Aorta (tissue), 5 donors: ENCODE results near the gene AMOT. TPM values are rescaled to one million over a fixed set of nuclear protein-coding genes. Genes with fewer than 3 reads are reported as not detected.

Experiments
- ATAC-seq: fragments of 200-7000 bp; cut with Tn5 transposase; one replicate; pipeline ENCODE4 v1.9.1; 2022; ENCODE audit warnings: moderate library complexity; ENCODE audit not compliant: low FRiP score
- DNase-seq, 2 donors: peaks; one replicate each; pipeline ENCODE4 v3.0.0-alpha.2; 2020
- H3K27ac ChIP-seq, 2 donors: one replicate each; pipeline ENCODE4 v1.5.1; 2013; ENCODE audit warnings: low read length in 2 of 2, mild to moderate bottlenecking in 2 of 2, moderate library complexity in 2 of 2, control low read depth in 1 of 2, inconsistent platforms in 1 of 2, low read depth in 1 of 2
- H3K27me3 ChIP-seq, 2 donors: one replicate each; pipeline ENCODE4 v1.6.1; 2013; ENCODE audit warnings: control low read depth in 1 of 2, low read length in 1 of 2, mild to moderate bottlenecking in 1 of 2, moderate library complexity in 1 of 2; ENCODE audit not compliant: insufficient read depth in 2 of 2, control insufficient read depth in 1 of 2
- H3K36me3 ChIP-seq, 2 donors: one replicate each; pipeline ENCODE4 v1.6.1; 2013; ENCODE audit warnings: control low read depth in 1 of 2, low read length in 1 of 2, mild to moderate bottlenecking in 1 of 2; ENCODE audit not compliant: insufficient read depth in 2 of 2, control insufficient read depth in 1 of 2
- H3K4me1 ChIP-seq, 2 donors: one replicate each; pipeline ENCODE4 v1.6.1; 2013; ENCODE audit warnings: low read length in 2 of 2, control low read depth in 1 of 2, mild to moderate bottlenecking in 1 of 2, moderate library complexity in 1 of 2; ENCODE audit not compliant: insufficient read depth in 2 of 2, control insufficient read depth in 1 of 2
- H3K4me3 ChIP-seq, 2 donors: one replicate each; pipeline ENCODE4 v1.5.1; 2013; ENCODE audit warnings: low read length in 2 of 2, control low read depth in 1 of 2, mild to moderate bottlenecking in 1 of 2
- H3K9me3 ChIP-seq: one replicate; pipeline ENCODE4 v1.6.1; 2013; ENCODE audit warnings: mild to moderate bottlenecking, low read length; ENCODE audit not compliant: control insufficient read depth
- WGBS, 2 donors: extraction: QIAGEN DNeasy Blood & Tissue Kit; methylation state at CpG; one replicate each; pipeline ENCODE4 v1.1.7; 2013; 5-methylcytosine and 5-hydroxymethylcytosine counted together
- intact Hi-C, 2 donors: fragments of 100-400 bp; cut with DNase I; formaldehyde crosslinking; loops; one replicate each; pipeline versions ENCODE4 v1.14.2 to v1.15.0; 2022
- polyA plus RNA-seq, 2 donors: library from polyadenylated mRNA; stranded (reverse); fragments of 200-250 nt; gene quantifications; one replicate each; pipeline ENCODE4 v1.2.3, GENCODE V29; 2013
- total RNA-seq, 2 donors: library from RNA; stranded (reverse); fragmentation: NEBNext Ultra II Directional; extraction: Animal tissue kit (Norgen Biotek cat#: 25700); gene quantifications; one replicate each; pipeline ENCODE4 v1.2.1, GENCODE V29; 2021
- donor health status: healthy with polysubstance abuse.
- donor health status: Bipolar disorder and iron deficiency.
- donor health status: DM: no; HTN: no; CAD: no.
- donor health status: DM: no; HTN: no; CAD: no.
- donor health status: DM: yes; HTN: yes; CAD: no.

AMOT gene
- total and polyA plus RNA-seq, 4 donors = 4.0 to 17.3 (median 9.0) TPM

DNA sequence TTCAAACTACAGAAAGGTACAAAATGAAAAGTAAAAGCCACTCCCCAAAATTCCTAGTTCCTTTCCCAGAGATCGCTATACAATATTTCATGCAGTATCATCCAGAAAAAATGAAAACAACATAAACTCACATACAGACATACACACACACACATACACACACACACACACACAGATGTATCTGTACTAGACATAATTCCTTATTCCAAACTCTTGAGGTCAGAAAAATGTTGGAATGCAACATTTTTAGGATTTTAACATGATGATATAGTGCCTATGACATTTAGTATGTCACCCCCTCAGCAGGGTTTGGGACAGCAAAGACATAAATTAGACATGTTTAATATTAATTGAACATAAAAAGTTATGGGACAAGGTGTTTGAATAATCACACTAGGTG lies 87.5 kb downstream of the AMOT start:
- Histone ChIP-seq H3K36me3 (no peaks in the 10 kb centered on the region), H3K27me3 (no peaks in the 10 kb centered on the region), H3K4me1 (no peaks in the 10 kb centered on the region), H3K4me3 (no peak overlapping the region), H3K27ac (no peak overlapping the region), H3K9me3 (no peaks in the 10 kb centered on the region)
- 80 to 87% methylated on average over 1 of the region's 1 CpG for WGBS, 2 donors
- ATAC-seq (no peak), DNase-seq (no peak)
- intact Hi-C loops = no loop called here

DNA sequence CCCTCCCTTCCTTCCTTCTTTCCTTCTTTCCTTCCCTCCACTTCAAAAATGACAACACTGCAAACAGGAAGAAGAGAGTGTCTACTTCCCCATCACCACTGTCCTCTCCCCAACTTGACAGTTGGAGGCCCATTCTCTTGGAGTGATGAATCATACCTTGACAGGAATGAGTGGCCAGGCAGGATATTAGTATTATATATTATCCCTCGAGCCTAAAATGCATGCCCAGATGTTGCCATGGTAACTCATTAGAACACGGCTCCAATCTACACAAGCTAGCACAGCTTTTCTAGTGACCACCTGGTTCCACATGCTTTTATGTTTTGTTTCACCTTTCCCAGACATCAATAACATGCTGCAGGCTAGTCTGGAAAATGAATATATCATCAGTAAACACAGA lies 89.6 kb downstream of the AMOT start:
- no peaks in the 10 kb centered on the region for H3K36me3 ChIP-seq
- H3K4me3 ChIP-seq = no peak overlapping the region
- H3K9me3 ChIP-seq = no peaks in the 10 kb centered on the region
- DNase-seq (no peak), ATAC-seq (no peak)
- H3K27ac ChIP-seq = no peak overlapping the region
- intact Hi-C loops = no loop called here
- H3K27me3 ChIP-seq = no peaks in the 10 kb centered on the region
- WGBS, 2 donors = 46 to 52% methylated on average over 2 of the region's 2 CpGs
- no peaks in the 10 kb centered on the region for H3K4me1 ChIP-seq

DNA sequence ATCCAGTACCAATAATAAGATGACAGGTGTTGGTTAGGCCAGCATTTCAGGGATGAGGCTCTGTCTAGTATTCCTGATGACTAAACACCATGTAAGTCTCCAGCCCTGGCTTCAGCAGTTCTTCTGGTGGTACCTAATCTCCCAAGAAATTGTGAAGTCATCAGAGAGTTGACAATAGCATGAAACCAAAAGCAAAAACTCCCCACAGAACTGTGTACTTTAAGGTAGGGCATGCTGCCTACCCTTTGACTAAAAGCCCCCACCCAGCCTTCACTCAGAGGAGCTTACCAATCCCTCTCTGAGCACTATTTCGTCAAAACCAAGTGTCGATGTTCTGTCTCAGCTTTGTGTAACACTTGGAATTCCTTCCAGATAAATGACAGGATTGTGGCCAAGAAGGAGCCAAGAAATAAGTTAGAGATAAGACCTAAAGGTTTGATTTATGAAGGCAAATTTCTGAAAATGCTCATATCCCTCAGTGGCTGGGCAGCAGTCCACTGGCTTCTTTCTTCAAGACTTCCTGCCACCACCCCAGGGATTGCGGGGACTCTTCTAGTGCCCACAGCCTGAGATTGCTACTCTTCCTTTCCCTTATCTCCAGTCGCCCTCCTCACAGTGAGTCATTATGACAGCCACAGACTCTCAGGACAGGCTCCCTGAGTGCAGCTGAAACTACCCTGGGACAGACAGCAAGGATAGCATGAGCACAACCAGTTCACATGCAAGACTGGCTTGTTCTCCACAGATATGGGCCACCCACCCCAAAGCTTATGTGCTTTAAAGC lies 93.6 kb downstream of the AMOT start:
- Histone ChIP-seq H3K4me3 (no peak overlapping the region), H3K27me3 (no peaks in the 10 kb centered on the region), H3K27ac (no peak overlapping the region), H3K36me3 (no peaks in the 10 kb centered on the region), H3K9me3 (no peaks in the 10 kb centered on the region), H3K4me1 (no peaks in the 10 kb centered on the region)
- intact Hi-C loops = no loop called here
- ATAC-seq = no peak
- 15 to 34% methylated on average over 4 of the region's 4 CpGs for WGBS, 2 donors
- DNase-seq = no peak

DNA sequence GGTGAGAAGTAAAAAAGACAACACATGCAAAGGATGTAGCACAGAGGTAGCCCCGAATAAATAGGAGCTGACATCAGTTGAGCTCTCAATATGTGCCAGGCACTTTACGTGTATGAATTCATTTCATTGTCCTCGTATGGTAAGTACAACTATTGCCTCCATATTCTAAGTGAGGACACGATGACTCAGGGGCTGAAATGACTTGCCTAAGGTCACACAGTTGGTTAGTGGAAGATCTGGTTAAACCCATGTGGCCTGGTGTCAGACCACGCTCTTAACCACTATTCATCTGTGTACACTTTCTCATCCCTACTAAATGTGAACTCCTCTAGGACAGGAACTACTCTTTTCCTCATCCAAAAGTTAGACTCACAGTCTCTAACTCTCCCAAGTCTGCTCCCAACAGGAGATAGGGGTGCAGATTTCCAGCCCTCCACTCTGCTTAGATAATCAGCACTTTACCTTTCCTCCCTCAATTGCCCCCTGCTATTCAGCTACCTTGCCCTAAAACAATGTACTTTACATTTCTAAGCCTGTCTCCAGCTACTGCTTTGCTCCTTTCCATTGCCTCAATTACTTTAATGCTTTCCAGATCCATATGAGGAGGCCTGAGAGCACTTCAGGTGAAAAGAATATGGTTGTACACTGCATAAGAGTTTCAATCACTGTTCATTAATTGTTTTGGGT lies 102.1 kb downstream of the AMOT start:
- H3K27ac ChIP-seq = no peak overlapping the region
- no peaks in the 10 kb centered on the region for H3K4me1 ChIP-seq
- no peaks in the 10 kb centered on the region for H3K27me3 ChIP-seq
- intact Hi-C loops = no loop called here
- no peaks in the 10 kb centered on the region for H3K36me3 ChIP-seq
- peak overlapping the region in 1 of 2 donors; percentile 14 for H3K4me3 ChIP-seq
- DNase-seq (no peak), ATAC-seq (no peak)
- WGBS, 2 donors = 67 to 94% methylated on average over 5 of the region's 5 CpGs
- H3K9me3 ChIP-seq = no peaks in the 10 kb centered on the region

DNA sequence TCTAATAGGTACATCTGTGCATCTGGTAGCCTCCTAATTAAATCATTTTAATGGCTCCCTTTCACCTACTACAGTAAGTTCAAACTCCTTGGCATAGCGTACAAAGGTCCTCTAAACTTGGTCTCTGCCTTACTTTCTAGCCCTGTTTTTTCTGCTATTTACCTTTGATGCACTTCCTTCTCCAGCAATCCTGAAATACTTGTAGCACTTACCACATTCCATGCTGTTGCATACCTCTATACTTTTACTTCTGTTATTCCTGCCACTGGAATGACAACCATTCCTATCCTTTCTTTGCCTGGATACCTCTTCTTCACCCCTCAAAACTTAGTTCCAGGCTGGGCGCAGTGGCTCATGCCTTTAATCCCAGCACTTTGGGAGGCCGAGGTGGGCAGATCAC lies 104.3 kb downstream of the AMOT start:
- no peak for ATAC-seq
- H3K4me1 ChIP-seq = no peaks in the 10 kb centered on the region
- no peaks in the 10 kb centered on the region for H3K9me3 ChIP-seq
- 75 to 95% methylated on average over 3 of the region's 3 CpGs for WGBS, 2 donors
- no peak overlapping the region for H3K4me3 ChIP-seq
- H3K27ac ChIP-seq = no peak overlapping the region
- intact Hi-C loops = no loop called here
- H3K36me3 ChIP-seq = no peaks in the 10 kb centered on the region
- no peak for DNase-seq
- no peaks in the 10 kb centered on the region for H3K27me3 ChIP-seq

DNA sequence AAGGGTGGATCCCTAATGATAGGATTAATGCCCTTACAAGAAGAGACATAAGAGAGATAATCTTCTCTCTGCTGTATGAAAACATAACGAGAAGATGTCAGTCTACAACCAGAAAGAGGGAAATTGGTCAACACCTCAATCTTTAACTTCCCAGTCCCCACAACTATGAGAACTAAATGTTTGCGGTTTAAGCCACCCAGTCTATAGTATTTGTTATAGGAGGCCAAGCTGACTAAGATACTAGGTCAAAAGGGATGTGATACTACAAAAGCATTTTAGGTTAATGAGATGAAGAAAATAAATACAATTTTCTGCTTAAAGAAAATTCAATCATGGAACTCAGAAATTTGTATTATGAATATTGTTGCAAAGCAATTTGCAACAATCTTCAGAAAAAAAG lies 105.5 kb downstream of the AMOT start:
- 59 to 98% methylated on average over 2 of the region's 2 CpGs for WGBS, 2 donors
- DNase-seq = no peak
- no peaks in the 10 kb centered on the region for H3K36me3 ChIP-seq
- ATAC-seq = no peak
- intact Hi-C loops = no loop called here
- no peak overlapping the region for H3K4me3 ChIP-seq
- H3K4me1 ChIP-seq = no peaks in the 10 kb centered on the region
- no peaks in the 10 kb centered on the region for H3K9me3 ChIP-seq
- no peaks in the 10 kb centered on the region for H3K27me3 ChIP-seq
- no peak overlapping the region for H3K27ac ChIP-seq

DNA sequence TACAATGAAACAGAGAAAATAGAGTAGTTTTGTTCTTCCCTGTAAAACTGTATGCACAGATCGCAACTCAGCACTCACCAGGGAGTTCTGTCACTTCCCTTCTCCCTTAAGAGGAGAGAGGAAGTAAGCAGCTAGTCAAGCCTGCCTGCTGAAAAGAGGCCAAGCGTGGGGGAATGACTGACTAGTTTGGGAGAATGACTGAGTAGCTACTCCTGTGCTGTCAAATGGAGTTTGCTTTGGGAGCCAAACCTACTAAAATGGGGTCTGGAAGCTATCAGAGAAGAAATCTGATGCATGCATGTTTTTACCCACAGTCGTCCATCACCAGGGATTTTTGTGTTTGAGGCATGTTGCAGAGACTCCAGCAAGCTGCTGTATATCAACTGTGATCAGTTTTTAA lies 106.3 kb downstream of the AMOT start:
- ATAC-seq (no peak), DNase-seq (peak in 1 of 2 donors; percentile 57)
- Histone ChIP-seq H3K27ac (no peak overlapping the region), H3K4me3 (no peak overlapping the region), H3K36me3 (no peaks in the 10 kb centered on the region), H3K27me3 (no peaks in the 10 kb centered on the region), H3K4me1 (no peaks in the 10 kb centered on the region), H3K9me3 (no peaks in the 10 kb centered on the region)
- intact Hi-C loops = no loop called here
- 4 to 10% methylated on average over 3 of the region's 3 CpGs for whole genome bisulfite sequencing, 2 donors

DNA sequence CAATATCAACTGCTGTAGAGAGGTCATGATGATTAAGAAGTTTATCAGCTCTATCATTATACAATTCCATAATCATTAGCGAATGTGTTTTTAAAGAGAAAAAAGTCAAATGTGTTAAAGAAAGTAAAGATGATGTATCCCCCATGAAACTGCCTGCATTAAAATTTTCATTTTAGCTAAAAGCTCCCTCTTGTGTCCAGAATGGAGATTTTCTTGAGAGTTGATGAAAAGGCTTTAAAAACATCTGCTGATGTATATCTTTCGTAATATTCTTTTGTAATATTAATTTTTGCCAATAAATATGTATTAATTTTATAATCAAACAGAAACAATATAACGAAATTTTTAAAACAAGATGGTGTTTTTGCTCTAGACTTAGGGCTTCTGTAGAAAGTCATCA lies 108.8 kb downstream of the AMOT start:
- Histone ChIP-seq H3K27ac (no peak overlapping the region), H3K4me3 (no peak overlapping the region), H3K27me3 (no peaks in the 10 kb centered on the region), H3K4me1 (no peaks in the 10 kb centered on the region), H3K36me3 (no peaks in the 10 kb centered on the region), H3K9me3 (no peaks in the 10 kb centered on the region)
- no peak for DNase-seq
- intact Hi-C loops = no loop called here
- no peak for ATAC-seq
- WGBS, 2 donors = 49 to 81% methylated on average over 3 of the region's 3 CpGs
